ENCODE results near the gene MAT2A. TPM values are rescaled to one million over a fixed set of nuclear protein-coding genes. Genes with fewer than 3 reads are reported as not detected.

Gene MAT2A
- 118 TPM for total RNA-seq
- long read RNA-seq, transcript MAT2A-201 (9 exons, 2,819 nt) = major isoform, 65 of 96 reads
- long read RNA-seq, partial matches to known transcripts = 26 of 96 reads
- long read RNA-seq, other reads (novel, unspliced or antisense) = 5 of 96 reads

DNA sequence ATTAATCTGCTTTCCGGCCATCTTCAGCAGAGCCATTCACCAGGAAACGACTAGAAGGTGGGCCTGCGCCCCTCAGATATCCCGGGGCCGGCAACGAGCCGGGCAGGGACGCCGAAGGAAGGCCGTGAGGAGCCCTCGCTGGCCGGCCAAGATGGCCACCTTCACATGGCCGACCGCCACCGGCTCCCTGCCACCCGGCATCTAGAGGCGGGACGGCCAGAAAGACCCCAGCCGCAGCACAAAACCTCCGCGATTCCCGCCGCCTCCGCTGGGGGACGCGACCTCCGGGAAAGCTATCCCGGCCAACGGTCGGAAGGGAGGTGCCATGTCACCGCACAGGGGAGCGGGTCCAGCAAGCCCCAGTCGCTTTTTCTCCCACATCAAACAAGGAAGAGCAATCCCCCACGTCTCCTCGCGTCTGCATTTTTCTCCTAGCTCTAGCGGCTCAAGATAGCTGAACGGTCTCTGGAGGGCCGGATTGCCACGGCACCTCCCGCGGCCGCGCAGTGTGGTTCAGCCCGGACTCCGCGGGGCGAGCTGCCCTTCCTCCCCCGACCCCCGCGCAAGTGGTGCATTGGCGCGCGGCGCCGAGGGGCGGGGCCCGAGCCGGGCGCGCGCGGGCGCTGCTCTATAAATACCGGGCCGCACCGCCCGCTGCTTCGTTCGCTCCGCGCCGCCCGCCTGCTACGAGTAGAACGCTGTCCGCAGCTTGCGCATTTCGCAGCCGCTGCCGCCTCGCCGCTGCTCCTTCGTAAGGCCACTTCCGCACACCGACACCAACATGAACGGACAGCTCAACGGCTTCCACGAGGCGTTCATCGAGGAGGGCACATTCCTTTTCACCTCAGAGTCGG, at the start of gene MAT2A:
MAT2A (plus strand) TSS at position 662 of the 854 bp plus-strand sequence; CDS start at position 782, 120 bp downstream.
- peak; percentile 93 for ATAC-seq
- peak; percentile 96 for DNase-seq (ENCODE audit: missing footprints)
- intact Hi-C loops (cut with DNase I) = loop anchor here (1.0 to 10.0 kb wide), 3 partner anchors 38 to 184 kb away; partner anchors contain the start of genes ELMOD3 and RETSAT

DNA sequence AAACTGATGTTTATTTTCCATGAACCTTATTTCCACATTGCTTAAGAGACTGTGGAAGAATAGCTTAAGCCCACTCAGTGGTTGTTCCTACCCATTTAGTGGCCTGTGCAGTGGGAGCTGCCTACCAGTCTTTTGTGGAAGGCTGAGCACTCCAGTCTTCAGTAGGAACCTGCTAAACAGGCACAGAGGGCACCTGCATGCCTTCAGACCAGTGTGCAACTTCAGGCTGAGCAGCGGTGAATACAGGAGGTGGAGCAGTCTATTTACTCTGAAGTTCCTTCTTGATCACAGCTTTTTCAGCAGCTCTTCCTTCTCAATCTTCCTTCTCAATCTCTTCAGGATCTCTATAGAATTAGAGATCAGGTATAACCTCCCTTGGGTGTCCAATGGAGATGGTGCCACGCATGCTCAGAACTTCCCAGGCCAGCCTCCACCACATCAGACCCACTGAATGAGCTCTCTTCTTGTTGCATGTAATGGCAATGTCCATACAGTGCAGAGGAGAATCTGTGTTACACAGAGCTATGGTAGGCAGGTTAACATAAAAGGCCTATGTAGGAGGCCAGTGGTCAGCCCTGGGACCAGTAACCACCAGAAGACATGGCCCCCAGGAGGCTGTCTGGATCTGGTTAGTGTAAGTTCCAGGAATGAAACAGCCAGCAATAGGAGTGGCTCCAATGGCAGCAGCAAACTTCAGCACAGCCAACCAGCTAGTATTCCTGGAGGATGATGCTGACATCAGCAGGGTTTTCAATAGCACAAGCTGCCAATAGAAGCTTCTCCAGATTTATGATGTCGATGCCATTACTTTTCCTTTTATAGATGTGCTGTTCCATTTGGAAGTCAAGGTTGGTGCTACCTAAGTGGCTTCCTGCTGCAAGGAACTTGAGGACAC, 47.9 kb upstream of the MAT2A start:
- DNase-seq (ENCODE audit: missing footprints) (no peak), ATAC-seq (no peak)
- intact Hi-C loops (cut with DNase I) = no loop called here

DNA sequence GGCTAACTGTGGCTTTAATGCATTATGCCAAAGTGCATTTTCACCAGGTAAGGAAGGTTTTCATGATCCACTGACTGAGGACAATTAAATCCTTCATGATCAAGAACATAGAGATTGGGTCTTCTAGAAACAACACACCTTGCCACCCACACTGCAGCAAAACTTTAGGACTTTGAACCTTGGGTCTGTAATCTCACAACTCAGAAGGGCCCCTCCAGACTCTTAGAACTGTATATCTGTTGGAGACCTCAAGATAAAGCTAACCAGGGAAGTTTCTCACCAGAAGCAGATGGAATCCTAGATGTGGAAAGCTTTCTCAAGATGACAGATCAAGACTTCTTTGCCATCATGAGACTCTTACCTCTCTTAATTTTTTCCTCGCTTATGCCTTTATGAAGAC, 42.5 kb upstream of the MAT2A start:
- no peak for ATAC-seq
- intact Hi-C loops (cut with DNase I) = no loop called here
- no peak for DNase-seq (ENCODE audit: missing footprints)

DNA sequence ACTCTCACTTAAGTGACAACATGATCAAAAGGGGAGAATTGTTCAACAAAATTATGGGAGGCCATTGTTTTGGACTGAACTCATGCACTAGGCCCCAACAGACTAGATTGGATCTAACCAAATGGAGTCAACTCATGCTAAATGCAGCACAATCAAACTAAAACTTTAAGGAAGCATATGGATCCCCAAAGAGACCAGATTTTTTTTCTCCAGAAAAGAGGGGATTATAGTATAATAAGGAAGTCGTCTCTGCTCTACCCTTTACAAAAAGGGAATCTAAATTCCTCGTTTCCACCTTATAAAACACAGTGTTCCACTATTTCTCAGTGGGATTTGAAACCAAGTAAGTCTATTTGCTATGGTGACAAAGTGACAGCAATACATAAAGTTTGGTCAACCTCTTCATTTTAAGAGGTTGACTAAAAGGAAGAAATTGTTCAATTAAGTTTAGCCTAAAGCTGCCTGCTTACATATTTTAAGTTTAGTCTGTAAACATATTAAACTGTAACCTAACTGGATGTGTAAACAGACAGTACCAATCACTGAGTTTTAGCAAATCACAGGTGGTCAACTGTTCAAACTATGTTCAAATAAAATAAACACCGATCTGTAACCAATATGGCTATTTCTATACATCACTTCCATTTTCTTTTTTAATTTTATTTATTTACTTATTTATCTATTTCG, 40.9 kb upstream of the MAT2A start:
- DNase-seq (ENCODE audit: missing footprints) = no peak
- intact Hi-C loops (cut with DNase I) = no loop called here
- no peak for ATAC-seq

DNA sequence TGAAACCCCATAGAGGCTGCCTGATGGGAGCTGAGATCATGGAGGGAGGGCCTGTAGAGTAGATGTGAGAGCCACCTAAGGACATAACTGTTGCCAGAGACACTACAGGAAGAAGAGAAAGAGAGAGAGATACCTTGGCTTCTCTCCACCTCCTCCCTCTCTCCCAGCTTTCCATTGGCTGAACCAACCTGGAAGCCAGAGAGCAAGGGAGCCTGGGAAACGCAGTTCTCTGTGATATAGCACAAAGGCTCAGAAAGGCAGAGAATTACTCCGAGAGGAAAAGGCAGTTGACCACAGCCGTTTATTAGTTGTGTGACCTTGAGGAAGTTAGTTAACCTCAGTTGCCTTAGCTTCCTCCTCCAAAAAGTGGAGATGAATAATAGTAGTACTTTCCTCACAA, 37.7 kb upstream of the MAT2A start:
- intact Hi-C loops (cut with DNase I) = loop anchor here (2.0 kb wide), 2 partner anchors 38 to 64 kb away; partner anchors contain the start of gene MAT2A
- no peak for DNase-seq (ENCODE audit: missing footprints)
- peak; percentile 17 for ATAC-seq

GRCh38 chr2:85502720-85503119, 36.2 kb upstream of the MAT2A start:
- DNase-seq (ENCODE audit: missing footprints) (no peak), ATAC-seq (no peak)
- intact Hi-C loops (cut with DNase I) = no loop called here

- no peak for DNase-seq (ENCODE audit: missing footprints)
- intact Hi-C loops (cut with DNase I) = no loop called here
- ATAC-seq = no peak
Measured at GRCh38 chr2:85503168-85503850, 35.7 kb upstream of the MAT2A start.

DNA sequence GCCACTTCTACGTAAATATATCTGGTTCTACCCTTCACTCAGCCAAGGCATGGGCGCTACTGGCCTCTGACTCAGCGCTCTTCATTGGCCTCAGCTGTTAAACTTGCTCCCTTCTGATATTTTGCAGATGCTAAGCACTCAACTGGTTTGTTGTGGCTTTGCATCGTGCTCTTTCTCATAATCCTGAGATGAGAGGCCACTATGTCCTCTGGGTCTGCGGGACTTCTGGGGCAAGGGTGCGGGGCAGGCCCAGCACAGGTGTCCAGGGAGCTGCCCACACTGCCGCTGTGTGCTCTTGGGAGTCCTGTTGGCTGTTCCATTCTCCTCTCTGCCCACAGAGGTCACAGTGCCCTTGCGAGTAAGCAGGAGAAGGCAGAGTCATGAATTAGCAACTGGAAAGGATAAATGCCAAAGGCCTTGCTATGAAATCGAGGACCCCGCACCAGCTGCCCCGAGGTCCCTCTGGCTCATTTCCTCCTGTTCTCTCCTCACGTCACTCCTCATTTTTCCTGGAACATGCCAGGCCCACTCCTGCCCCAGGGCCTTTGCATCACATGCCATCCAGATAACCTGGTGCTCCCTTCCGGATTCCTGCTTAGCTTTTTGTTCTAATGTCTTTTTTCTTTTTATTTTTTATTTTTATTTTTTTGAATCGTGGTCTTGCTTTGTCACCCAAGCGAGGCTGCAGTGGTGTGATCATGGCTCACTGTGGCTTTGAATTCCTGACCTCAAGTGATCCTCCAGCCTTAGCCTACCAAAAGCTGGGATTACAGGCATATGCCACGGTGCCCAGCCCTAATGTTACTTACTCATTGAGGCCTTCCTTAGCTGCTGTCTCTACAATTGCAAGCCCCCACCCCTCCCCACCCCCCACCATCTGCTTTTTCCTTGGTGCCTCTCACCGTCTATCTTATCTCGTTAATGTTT, 34.9 kb upstream of the MAT2A start:
- DNase-seq (ENCODE audit: missing footprints) (no peak), ATAC-seq (no peak)
- intact Hi-C loops (cut with DNase I) = no loop called here

DNA sequence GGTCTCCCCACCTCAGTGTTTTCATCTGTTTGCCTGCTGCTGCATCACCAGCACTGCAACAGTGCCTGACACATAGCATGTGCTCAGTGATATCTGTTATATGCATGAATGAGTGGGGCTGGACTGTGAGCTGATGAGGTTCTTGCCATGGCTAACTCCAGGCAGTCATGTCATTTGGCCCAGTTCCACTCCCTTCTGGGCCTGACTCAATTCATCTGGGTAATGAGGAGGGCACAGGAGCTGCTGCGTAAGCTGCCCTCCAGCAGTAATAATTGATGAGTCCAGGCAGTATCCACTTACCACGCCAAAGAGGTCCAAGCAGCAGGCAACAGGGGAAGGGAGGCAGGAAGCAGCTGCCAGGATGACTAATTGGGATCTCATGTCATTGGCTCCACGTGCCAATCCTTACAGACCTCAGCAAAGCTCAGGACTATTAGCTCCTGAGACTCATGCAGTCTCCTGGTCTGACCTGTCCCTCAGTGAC, 34.1 kb upstream of the MAT2A start:
- ATAC-seq (peak; percentile 59), DNase-seq (ENCODE audit: missing footprints) (no peak)
- intact Hi-C loops (cut with DNase I) = no loop called here

- intact Hi-C loops (cut with DNase I) = no loop called here
- ATAC-seq = no peak
- no peak for DNase-seq (ENCODE audit: missing footprints)
Measured at GRCh38 chr2:85505551-85506238, 33.3 kb upstream of the MAT2A start.

DNA sequence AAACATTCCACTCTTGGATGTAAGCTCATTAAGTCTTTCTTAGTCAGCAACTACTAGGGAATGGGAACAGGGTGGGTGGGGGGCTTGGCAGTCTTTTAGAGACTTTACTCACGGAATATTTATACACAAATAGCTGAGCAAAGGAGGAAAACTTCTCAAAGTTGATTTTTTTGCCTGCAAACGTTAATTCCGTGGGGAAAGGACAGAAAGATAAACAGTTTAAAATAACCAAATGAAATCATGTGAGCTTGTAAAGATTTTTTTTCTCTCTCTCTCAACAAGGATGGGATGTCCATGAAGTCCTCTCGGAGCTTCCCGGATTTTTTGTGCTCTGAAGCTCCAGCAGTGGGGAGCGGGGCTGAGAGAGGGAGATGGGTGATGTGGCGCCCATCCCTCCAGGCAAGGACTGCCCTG, 32.2 kb upstream of the MAT2A start:
- ATAC-seq (no peak), DNase-seq (ENCODE audit: missing footprints) (no peak)
- intact Hi-C loops (cut with DNase I) = no loop called here

- intact Hi-C loops (cut with DNase I) = no loop called here
- ATAC-seq (peak; percentile 23), DNase-seq (ENCODE audit: missing footprints) (no peak)
Measured at GRCh38 chr2:85511008-85511811, 27.8 kb upstream of the MAT2A start.

DNA sequence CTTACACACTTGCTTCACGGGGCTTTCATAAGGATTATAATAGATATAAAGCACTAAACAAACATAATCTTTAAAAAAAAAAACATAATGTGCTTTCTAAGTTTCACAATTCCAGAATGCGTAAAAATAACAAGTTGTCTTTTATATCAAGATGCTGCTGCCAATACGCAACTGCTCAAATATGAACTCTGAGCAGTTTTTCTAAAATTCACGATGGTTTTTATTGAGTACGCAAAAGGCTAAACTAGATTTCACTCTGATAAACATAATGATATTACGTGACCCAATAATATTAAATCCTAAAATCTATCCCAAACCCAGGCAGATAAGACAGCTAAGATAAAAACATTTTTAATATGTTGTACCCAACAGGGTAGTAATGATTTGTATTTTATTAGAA, 24.6 kb upstream of the MAT2A start:
- intact Hi-C loops (cut with DNase I) = no loop called here
- DNase-seq (ENCODE audit: missing footprints) (no peak), ATAC-seq (no peak)

DNA sequence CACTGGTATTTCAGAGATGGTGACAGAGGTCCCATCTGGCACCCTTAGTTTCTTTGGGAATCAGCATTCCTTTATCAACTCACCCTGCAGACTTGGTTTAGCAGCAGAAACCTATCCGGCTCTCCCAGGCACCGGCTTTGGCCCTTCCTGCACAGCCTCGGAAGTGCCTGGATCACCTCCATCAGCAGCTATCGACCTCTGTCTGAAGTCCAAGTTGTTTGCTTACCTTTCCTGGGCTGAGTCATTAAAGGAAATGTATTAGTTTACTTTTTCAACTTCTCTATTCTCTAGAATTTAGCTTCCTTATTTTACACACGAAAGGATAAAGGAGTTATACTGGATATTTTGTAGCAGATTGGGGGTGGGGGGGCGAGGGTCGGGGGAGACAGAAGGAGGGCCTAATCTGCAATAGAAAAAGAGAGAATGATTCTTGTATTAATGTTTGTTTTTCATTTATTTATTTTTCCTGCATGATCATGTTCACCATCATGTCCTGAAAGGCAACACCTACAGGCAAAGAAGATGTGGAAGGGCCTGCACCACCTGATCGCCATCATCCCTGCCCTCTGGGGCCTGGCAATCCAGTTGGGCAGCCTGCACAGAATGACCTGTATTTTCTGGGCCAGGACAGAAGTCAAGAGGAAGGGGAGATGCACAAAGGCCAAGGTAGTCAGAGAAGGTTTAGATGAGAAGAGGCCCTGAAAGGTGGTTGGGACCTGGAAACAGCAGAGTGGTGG, 22.1 kb upstream of the MAT2A start:
- no peak for ATAC-seq
- intact Hi-C loops (cut with DNase I) = no loop called here

DNA sequence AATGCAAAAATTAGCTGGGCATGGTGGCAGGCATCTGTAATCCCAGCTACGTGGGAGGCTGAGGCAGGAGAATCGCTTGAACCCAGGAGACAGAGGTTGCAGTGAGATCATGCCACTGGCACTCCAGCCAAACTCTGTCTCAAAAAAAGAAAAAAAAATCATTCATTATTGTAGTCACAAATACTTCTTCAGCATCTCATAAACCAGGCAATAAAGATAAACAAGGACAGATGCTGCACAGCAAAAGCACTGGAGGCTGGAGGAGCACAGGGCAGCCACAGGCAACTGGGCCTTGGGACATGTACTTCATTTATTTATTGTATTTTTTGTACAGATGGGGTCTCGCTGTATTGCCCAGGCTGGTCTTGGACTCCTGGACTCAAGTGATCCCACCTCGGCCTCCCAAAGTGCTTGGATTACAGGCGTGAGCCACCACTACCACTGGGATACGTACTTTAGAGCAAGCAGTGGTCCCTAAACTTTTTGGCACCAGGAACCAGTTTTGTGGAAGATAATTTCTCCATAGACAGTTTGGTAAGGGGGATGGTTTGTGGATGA, 16.8 kb upstream of the MAT2A start:
- ATAC-seq (no peak), DNase-seq (ENCODE audit: missing footprints) (peak; percentile 9)
- intact Hi-C loops (cut with DNase I) = no loop called here

More for the DNA sequence above, 22.1 kb upstream of the MAT2A start:
- no peak for DNase-seq (ENCODE audit: missing footprints)
